Skin of body (tissue), 1 donor: Measurements from ENCODE around the gene PDCD6IP. TPM values are rescaled to one million over a fixed set of nuclear protein-coding genes. Genes with fewer than 3 reads are reported as not detected.

Experiments
- total RNA-seq: library from RNA; depleted of rRNA; stranded (reverse); fragments of >200 nt; gene quantifications from one replicate; pipeline ENCODE4 v1.2.3, GENCODE V29; 2014

The PDCD6IP gene
- total RNA-seq, 1 donor from 2014 or later = 114 TPM

Other genes with a start within 250 kb of the PDCD6IP start
- 90.6 TPM for gene CLASP2, start 80.4 kb upstream of the PDCD6IP start, total RNA-seq